DMS79 (cell line): ENCODE measurements around the gene KLRC3.
"Not testable (repeated sequence)": the region's sequence is repeated elsewhere in the genome, so short reads cannot be mapped to it uniquely, and the experiment has no call there.

Source experiments
- DNase-seq: peaks from one replicate; lab custom pipeline; 2025; lab: John Stamatoyannopoulos, UW

KLRC3 gene

DNA sequence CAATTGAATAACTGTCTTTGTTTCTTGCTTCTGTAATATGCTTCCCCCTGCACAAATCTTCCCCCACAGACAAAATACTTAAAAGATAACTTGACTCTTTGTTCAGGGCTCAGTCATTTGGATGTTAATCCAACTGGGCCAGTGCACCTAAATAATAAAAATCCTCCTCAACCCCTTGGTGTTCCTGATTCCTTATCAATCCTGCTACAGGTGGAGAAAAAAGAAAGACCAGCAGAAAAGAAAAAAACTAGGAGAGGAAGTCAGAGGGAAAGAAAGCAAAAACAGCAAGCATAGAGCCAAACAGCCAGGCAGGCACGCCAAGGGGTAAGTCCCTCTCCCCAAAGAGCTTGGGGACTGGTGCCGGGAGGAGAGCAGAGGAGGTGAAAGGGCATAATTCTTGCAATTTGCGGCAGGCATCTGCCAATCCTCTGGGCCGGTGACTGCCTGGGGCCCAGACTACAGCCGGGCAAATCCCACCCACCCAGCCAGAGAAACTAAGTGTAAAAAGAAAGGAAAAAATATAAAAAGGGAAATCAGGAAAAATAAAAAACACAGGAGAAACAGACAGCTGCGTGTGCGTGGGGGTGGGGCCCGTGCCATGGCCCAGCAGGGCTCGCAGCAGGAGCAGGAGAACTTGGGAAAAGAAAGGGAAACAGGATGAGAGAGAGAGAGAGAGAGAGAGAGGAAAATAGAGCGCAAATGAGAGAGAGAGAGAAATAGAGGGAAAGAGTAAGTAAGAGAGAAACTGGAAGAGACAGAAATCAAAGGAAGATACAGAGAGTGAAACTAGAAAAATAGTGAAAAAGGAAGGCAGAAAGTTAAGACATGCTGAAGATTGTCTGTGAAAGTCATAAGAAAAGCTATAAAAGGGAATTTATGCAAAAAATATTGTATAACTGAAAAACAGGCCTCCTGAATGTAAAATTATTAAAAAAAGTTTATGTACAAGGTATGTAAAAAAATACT, 51.9 kb downstream of the KLRC3 start:
- no peak for DNase-seq

- not testable (repeated sequence) for DNase-seq
Observed at GRCh38 chr12:10367714-10368113, 52.7 kb downstream of the KLRC3 start.

DNA sequence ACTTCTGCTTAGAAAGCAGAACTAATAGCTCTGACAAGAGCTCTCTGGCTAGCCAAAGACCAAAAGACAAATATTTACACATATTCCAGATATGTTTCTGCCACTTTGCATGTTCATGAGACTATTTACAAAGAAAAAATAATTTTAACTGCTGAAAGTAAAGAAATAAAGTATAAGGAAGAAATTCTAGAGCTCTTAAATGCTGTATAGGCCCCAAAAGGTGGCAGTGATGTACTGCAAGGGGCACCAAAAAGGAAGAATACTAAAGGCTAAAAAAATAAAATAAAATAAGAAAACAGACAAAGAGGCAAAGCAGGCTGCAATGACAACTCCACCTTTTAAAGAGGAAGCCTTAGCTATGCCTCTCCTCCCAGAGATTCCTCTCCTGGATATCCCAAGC, 53.5 kb downstream of the KLRC3 start:
- peak; percentile 49 for DNase-seq

DNA sequence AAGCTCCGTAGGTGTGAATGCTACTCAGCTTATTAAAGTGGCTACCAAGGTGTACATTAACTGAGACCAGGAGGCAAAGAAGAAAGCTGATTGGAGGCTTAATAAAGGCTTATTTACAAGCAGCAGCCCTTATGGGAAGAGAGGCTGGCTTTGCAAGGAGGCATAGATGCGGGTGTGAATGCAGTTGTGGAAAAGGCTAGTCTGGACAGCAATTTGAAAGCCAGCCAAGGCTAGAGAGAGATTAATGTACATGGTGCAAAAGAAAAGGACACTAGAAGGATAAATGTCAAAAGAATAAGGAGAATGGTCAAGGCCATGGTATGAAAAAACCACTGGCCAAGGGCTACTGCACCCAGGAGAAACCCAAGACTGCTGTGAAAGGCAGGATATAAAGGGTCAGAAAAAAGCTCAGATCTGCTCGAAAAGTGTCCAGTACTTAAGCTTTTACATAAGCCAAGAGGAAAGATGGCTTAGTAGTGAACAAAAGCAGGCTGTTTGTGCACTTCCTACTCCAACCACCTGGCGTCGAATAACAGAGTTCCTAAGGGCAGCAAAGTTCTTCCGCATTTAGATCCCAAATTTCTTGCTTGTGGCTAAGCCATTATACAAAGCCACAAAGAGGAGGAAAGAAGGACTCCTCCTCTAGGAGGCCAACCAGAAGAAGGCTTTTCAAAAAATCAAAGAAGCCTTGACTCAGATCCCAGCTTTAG, 54.5 kb downstream of the KLRC3 start:
- peak; percentile 10 for DNase-seq

DNA sequence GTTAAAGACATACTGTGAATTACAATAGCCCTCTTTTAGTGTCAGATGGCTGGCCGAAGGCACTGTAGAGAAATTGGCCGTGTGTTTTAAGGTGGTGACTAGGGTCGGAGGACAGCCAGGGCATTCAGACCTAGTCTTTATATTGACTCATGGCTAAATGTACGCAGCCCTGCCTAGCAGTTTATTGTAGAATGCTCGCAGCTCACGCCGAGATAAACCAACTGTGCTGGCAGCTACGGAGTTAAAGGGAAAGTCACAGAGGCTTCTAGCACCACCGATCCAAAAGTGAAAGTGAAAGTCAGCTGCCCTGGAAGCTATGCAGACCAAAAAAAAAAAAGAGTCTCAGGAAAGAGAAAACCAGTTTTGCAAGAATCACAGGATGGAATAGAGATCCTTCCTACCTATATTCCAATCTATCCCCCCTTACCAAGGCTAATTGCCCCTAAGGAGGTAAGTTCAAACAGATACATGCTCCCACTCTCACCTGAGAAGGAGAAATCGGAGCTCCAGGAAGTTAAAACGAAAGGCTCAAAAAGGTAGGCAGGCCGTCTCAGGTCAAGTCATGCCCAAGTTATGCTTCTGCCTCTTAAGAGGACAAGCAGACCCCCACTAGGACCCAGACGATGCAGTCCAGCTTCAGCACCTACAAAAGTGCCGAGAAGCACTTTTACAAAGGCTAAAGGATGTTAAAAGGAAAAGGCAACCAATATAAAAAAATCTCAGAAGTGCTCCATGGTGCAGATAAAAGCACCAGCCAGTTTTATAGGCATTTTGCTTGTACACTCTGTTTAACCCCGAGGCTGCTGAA, 55.4 kb downstream of the KLRC3 start:
- DNase-seq = peak; percentile 93

GRCh38 chr12:10363914-10364814, 56.2 kb downstream of the KLRC3 start:
- DNase-seq = peak; percentile 69

DNA sequence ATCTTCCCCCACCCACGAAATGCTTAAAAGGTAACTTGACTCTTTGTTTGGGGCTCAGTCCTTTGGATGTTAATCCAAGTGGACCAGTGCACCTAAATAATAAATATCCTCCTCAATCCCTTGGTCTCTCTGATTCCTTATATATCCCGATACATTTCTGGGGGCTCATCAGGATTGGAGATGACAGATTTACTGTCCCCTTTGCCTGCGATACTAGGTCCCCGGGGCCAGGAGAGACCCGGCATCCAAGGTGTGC, 56.8 kb downstream of the KLRC3 start:
- peak; percentile 35 for DNase-seq

DNA sequence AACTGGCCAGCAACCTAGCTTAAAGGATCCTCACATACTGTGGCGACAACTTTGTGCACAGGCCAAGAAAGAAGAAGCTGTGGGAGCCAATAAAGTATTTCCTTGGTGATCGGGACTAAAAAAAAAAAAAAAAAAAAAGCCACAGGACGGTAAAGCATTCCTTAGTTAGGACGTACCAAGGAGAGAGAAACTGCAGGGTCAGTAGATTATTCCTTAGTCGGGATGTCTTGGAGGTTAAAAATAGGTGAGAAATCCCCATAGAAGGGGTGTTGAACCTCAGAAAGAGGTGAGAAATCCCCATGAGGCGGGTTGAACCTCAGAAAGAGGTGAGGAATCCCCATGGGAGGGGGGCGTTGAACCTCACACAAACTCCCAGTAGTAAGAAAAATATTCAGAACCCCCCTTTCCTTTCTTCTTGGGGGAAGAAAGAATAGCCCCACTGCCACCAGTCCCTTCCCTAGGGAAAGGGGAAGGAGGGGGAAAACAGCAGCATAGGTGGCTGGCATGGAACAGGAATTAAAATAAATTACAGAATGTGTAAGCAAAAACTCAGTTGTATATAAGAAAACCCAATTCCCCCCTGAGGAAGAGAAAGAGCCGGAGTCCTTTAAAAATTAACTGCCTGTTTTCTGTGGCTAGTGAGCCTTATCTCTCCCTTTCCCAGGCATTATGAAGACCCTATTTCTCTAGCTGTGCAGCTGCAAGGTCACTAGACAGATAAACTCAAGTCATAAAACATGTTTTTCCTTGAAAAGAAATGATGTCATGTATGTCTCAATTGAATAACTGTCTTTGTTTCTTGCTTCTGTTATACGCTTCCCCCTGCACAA, 57.4 kb downstream of the KLRC3 start:
- DNase-seq = peak; percentile 1

- peak; percentile 44 for DNase-seq
Observed at GRCh38 chr12:10362325-10362724, 58.1 kb downstream of the KLRC3 start.
